ENCODE results near the gene ENTPD2.

Gene ENTPD2

DNA sequence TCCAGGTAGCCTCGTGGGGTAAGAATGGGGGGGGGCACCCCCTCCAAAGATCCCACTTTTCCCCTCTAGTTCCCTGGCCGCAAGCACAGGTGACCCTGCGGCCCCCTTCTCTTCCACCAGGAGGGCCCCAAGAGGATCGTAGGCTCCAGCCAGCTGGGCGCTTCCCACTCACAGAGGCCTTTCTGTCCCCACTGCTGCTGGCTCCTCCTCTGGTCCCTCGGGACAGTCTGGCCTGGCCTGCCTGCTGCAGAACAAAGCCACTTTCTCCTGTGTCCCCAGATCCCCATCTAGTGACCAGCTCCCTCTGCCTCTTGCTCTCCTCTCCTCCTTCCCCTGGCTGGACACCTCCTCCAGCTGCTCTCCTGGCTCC is 17.0 kb upstream of the ENTPD2 start:
- no peaks in the 10 kb centered on the region for H3K9me3 ChIP-seq (ENCODE audit: control insufficient read depth, low read length)
- H3K27me3 ChIP-seq (ENCODE audit: control insufficient read depth, insufficient read depth, low read length) = no peaks in the 10 kb centered on the region
- H3K4me1 ChIP-seq = peaks cover 2% of the 10 kb centered on the region
- no peaks in the 10 kb centered on the region for H3K79me2 ChIP-seq
- TF ChIP-seq, protein P1, sequence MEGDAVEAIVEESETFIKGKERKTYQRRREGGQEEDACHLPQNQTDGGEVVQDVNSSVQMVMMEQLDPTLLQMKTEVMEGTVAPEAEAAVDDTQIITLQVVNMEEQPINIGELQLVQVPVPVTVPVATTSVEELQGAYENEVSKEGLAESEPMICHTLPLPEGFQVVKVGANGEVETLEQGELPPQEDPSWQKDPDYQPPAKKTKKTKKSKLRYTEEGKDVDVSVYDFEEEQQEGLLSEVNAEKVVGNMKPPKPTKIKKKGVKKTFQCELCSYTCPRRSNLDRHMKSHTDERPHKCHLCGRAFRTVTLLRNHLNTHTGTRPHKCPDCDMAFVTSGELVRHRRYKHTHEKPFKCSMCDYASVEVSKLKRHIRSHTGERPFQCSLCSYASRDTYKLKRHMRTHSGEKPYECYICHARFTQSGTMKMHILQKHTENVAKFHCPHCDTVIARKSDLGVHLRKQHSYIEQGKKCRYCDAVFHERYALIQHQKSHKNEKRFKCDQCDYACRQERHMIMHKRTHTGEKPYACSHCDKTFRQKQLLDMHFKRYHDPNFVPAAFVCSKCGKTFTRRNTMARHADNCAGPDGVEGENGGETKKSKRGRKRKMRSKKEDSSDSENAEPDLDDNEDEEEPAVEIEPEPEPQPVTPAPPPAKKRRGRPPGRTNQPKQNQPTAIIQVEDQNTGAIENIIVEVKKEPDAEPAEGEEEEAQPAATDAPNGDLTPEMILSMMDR (IDR thresholded peaks at IDR 0.05) = no peak
- peak overlapping the region; percentile 56 for H3K4me3 ChIP-seq (ENCODE audit: low read depth, low read length)
- peak overlapping the region; percentile 75 for H2AFZ ChIP-seq
- peak overlapping the region; percentile 68 for H3K27ac ChIP-seq
- H3K4me2 ChIP-seq (ENCODE audit: low read length) = peak overlapping the region; percentile 83
- no peak overlapping the region for H3K9ac ChIP-seq
- no peaks in the 10 kb centered on the region for H3K36me3 ChIP-seq (ENCODE audit: control insufficient read depth, insufficient read depth, low read length)

DNA sequence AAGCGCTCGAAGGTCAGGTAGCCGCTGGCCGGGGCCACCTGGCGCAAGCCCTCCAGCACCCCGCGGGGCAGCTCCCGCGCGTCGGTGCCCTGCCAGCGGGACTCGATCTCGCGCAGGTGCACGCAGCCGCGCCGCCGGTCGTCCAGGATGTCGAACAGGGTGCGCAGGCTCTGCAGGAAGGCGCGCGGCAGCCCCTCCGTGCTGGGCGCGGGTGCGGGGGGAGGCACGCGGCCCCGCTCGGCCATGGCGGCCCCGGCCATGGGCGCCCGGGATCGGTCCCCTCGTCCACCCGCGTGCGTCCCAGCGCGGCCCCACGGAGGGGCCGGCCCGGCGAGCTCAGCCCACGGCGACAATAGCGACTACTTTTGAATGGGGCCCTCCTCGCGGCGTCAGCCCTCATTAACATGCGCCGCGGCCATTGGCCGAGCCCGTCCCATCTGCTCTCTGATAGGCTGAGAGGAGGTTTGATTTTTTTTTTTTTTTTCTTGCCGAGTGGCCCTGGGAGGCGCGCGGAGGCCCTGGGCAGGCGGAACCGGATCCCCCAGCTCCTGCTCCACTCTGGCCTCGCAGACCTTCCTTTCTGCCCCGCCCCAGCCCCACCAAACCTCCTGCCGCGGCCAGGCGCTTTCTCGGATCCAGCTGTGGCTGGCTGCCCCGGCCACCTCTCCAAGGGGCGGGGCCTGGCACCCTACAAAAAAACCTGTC is 16.5 kb upstream of the ENTPD2 start, which contains the start of gene SAPCD2:
Gene SAPCD2 (minus strand): TSS at position 357 of the 705 bp plus-strand sequence. CDS start 97 bp downstream, at position 260.
- H3K9me3 ChIP-seq (ENCODE audit: control insufficient read depth, low read length) = no peaks in the 10 kb centered on the region
- H3K27me3 ChIP-seq (ENCODE audit: control insufficient read depth, insufficient read depth, low read length) = no peaks in the 10 kb centered on the region
- H3K79me2 ChIP-seq = no peaks in the 10 kb centered on the region
- no peak within 1 kb of the TSS for H3K9ac ChIP-seq
- no peaks in the 10 kb centered on the region for H3K36me3 ChIP-seq (ENCODE audit: control insufficient read depth, insufficient read depth, low read length)
- TF ChIP-seq, protein P1 (IDR thresholded peaks at IDR 0.05) = no peak
- H3K27ac ChIP-seq = peak within 1 kb of the TSS; percentile 68
- peaks cover 2% of the 10 kb centered on the region for H3K4me1 ChIP-seq
- peak within 1 kb of the TSS; percentile 83 for H3K4me2 ChIP-seq (ENCODE audit: low read length)
- peak within 1 kb of the TSS; percentile 56 for H3K4me3 ChIP-seq (ENCODE audit: low read depth, low read length)
- H2AFZ ChIP-seq = peak within 1 kb of the TSS; percentile 75

DNA sequence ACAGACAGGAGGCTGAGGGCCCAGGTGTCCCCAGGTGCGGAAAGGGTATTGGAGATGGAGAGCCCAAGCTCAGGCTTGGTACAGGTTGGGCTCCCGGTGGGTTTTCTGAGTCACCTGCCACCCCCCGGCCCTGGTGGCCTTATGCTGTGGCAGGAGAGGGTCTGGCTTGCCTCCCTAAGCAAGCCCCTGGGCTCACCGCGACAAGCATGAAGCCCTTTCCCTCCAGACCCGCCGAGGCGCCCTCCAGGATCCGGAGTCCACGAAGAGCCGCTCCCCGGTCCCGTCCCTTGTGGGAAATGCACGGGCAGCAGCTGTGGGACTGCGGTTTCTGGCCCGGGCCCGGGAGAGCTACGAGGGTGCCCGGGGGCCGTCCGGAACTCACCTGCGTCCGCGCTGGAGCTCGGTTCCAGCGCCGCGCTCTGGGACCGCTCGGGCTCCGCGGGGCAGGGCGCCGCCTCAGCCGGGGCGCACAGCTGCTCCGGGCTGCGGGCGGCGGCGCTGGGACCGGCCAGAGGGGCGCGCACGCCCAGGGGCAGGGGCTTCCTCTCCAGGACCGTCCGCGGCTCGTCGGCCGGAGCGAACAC is 15.7 kb upstream of the ENTPD2 start:
- Histone ChIP-seq H3K27me3 (ENCODE audit: control insufficient read depth, insufficient read depth, low read length) (no peaks in the 10 kb centered on the region), H3K9me3 (ENCODE audit: control insufficient read depth, low read length) (no peaks in the 10 kb centered on the region), H3K27ac (no peak overlapping the region), H3K4me3 (ENCODE audit: low read depth, low read length) (no peak overlapping the region), H3K79me2 (no peaks in the 10 kb centered on the region), H3K9ac (no peak overlapping the region), H3K36me3 (ENCODE audit: control insufficient read depth, insufficient read depth, low read length) (no peaks in the 10 kb centered on the region), H2AFZ (no peak overlapping the region), H3K4me2 (ENCODE audit: low read length) (no peak overlapping the region), H3K4me1 (peaks cover 2% of the 10 kb centered on the region)
- TF ChIP-seq, protein P1 (IDR thresholded peaks at IDR 0.05) = no peak

DNA sequence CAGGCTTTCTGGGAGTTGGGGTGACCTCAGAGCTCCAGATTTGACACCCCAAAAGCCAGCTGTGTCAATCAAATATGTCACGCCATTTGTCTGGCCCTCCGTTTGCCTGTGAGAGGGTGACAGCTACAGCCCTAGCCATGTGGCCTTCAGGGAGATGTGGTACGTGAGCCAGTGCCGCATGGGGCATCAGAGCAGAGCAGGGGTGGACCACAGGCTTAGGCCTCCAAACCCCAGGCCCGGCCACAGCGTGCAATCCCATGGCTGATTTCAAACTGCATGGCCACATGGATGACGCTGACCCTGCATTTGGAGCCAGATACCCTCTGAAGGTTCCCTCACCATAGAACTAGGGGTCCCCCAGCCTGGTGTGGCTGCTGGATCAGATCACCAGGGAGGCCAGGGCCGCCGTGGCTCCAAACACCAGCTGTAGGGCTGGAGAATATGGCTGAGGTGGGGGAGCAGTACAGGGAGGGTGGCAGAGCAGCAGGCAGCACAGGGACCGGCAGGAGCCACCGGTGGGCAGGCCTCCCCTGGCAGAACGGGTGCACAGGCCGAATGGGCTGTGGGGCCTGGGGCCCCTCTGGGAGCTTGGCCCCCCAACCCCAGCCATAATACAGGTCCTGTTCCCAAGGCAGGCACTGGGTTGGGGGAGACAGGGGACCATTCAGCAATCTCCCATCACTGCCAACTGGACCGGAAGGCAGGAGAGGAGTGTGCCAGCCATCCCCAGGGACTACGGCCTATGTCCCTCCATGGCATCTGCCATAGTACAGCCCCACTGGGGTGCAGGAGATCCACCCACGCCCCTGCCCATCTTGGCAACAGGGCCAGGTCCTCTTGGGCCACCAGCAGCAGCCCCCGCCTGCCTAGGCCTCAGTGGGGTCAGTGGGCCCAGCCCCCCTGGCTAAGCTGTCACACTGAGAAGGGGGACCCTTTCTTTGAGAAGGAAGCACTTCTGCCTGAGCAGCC is 15.0 kb upstream of the ENTPD2 start:
- Histone ChIP-seq H3K27ac (no peak overlapping the region), H3K4me3 (ENCODE audit: low read depth, low read length) (no peak overlapping the region), H3K4me1 (peaks cover 2% of the 10 kb centered on the region), H3K27me3 (ENCODE audit: control insufficient read depth, insufficient read depth, low read length) (no peaks in the 10 kb centered on the region), H3K36me3 (ENCODE audit: control insufficient read depth, insufficient read depth, low read length) (no peaks in the 10 kb centered on the region), H2AFZ (no peak overlapping the region), H3K9ac (no peak overlapping the region), H3K79me2 (no peaks in the 10 kb centered on the region), H3K9me3 (ENCODE audit: control insufficient read depth, low read length) (no peaks in the 10 kb centered on the region), H3K4me2 (ENCODE audit: low read length) (no peak overlapping the region)
- TF ChIP-seq, protein P1 (IDR thresholded peaks at IDR 0.05) = no peak

Measured in parathyroid adenoma (tissue), 2 donors.